Stimulated activated CD8-positive, alpha-beta memory T cell treated with anti-CD3 and anti-CD28 coated beads, Interleukin-2, amount 100 ng/mL, for 48 hours (primary cell): ENCODE measurements around the gene ZNF304.
A peak's percentile ranks its signal among the peaks of the same experiment; 100 is the strongest.
"Not testable (repeated sequence)": the region's sequence is repeated elsewhere in the genome, so short reads cannot be mapped to it uniquely, and the experiment has no call there.

Experiments used
- DNase-seq, 2 donors: peaks; one replicate each; pipeline ENCODE4 v3.0.0-alpha.2; 2020; ENCODE audit warnings: low read depth in 2 of 2

ZNF304 gene

GRCh38 chr19:57362419-57362818 lies 11.3 kb downstream of the ZNF304 start:
- DNase-seq: no peak

GRCh38 chr19:57362997-57363687 lies 12.1 kb downstream of the ZNF304 start, which contains the start of the genes TRAPPC2B and ZNF547:
TSS of gene TRAPPC2B (plus strand) at chr19:57363551. CDS start at chr19:57364834, 1,283 bp downstream.
TSS of gene ZNF547 (plus strand) at chr19:57363551. CDS start at chr19:57368556, 5,005 bp downstream.
- peak; percentile 92 to 94 for DNase-seq

GRCh38 chr19:57363688-57364181 lies 12.7 kb downstream of the ZNF304 start:
- DNase-seq: no peak

- no peak for DNase-seq
Observed at GRCh38 chr19:57366776-57367175, 15.7 kb downstream of the ZNF304 start.

GRCh38 chr19:57374179-57374578 lies 23.1 kb downstream of the ZNF304 start:
- no peak for DNase-seq

GRCh38 chr19:57374647-57375046 lies 23.6 kb downstream of the ZNF304 start:
- DNase-seq: not testable (repeated sequence)

GRCh38 chr19:57376151-57376550 lies 25.1 kb downstream of the ZNF304 start:
- no peak for DNase-seq

- DNase-seq: no peak
Observed at GRCh38 chr19:57377498-57378146, 26.6 kb downstream of the ZNF304 start.

GRCh38 chr19:57380923-57381322 lies 29.9 kb downstream of the ZNF304 start:
- DNase-seq: no peak

GRCh38 chr19:57382806-57383488 lies 31.9 kb downstream of the ZNF304 start:
- DNase-seq: no peak

GRCh38 chr19:57389194-57389729 lies 38.2 kb downstream of the ZNF304 start:
- no peak for DNase-seq

GRCh38 chr19:57389730-57390598 lies 38.9 kb downstream of the ZNF304 start, which contains the start of gene ZNF548:
TSS of gene ZNF548 (plus strand) at chr19:57389854. CDS start at chr19:57390100, 246 bp downstream.
- DNase-seq: peak; percentile 89 to 97

GRCh38 chr19:57395710-57396109 lies 44.6 kb downstream of the ZNF304 start:
- no peak for DNase-seq

GRCh38 chr19:57398868-57399267 lies 47.8 kb downstream of the ZNF304 start:
- DNase-seq: no peak

GRCh38 chr19:57403737-57404563 lies 52.9 kb downstream of the ZNF304 start:
- no peak for DNase-seq

GRCh38 chr19:57406516-57407123 lies 55.5 kb downstream of the ZNF304 start:
- peak; percentile 45 to 54 for DNase-seq
